ENCODE measurements around the gene ENDOD1. TPM values are rescaled to one million over a fixed set of nuclear protein-coding genes. Genes with fewer than 3 reads are reported as not detected.

Gene ENDOD1
- total RNA-seq, 1 donor from 2014 or later = 29.8 TPM

DNA sequence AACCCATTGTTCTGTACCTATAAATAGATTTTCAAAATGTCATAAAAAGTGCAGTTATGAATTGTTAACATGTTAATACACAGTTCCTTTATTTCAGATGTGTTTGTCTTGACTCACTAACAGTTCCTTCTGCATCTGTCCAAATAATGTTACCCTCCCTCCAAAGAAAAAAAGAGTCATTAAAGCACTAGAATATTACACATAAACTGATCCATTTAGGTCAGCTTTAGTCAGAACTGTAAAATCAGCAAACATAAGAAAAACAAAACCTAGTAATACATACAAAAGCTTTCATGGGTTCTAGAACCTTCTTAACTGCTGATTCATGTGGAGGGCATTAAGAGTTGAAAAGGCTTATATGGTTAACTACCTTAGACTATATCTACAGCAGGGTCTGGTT, 76.0 kb downstream of the ENDOD1 start:
- DNase-seq (ENCODE audit: extremely low read depth, low read depth, low spot score) = no peak

DNA sequence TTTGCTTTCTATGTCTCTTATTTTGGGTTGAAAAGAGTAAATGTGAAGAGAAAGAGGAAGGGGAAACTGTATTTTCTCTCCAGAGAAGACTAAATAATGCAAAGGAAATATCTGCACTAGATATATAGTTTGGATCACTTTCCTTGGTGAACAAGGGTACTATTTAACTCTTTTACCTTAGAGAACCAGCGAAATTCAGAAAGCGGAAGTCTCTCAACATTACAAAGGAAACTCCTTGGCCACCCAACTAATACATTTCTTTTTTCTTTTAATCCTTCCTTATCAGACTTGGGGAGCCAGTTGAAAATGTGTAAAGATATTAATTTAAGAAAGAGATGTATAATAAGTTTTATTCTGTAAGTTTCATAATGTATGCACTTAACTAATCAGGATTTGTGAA, 77.1 kb downstream of the ENDOD1 start:
- DNase-seq (ENCODE audit: extremely low read depth, low read depth, low spot score) = no peak

DNA sequence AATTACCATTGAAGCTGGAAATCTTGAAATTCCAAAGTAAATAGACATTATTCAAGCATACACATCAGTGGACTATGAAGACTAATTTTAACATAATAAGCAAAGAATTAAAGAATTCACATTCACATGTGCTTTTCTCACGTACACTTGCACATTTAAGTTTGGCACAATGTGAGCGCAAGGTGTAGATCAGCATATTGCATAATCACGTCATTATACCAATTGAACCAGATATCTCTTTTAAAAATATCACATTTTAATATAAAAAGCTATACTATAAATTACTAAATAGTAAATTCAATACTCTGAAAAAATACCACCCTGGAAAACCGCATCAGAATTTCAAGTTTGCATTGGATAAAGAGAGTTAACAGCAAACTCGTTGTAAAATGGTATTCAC, 80.6 kb downstream of the ENDOD1 start:
- DNase-seq (ENCODE audit: extremely low read depth, low read depth, low spot score) = no peak

DNA sequence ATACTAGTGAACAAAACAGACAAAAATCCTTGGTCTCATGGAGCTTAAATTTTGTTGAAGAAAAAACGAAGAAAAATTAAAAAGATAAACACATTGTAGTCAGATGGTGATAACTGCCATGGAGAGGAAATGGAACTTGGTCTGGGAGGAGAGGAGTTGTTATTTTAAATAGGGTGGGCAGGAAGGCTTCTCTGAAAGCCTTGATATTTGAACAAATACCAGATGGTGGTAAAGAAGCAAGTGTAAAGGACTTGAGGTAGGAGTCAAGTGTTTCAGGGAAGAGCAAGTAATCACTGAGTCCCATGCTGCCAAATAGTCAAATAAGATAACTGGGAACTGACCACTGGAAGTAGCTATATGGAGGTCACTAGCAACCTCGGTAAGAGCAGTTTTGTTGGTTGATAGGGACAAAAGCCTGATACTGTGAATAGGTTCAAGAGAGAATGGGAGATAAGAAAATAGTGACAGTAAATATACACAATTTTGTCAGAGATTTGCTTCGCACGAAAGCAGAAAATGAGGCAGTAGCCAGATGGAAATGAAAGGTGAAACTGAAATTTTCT, 86.3 kb downstream of the ENDOD1 start:
- no peak for DNase-seq (ENCODE audit: extremely low read depth, low read depth, low spot score)

Other genes starting within 250 kb of the ENDOD1 start
- 48.0 and 52.9 TPM in 2 replicates for gene CWC15, start 116.3 kb upstream of the ENDOD1 start, total RNA-seq
- 0.58 and 0.99 TPM in 2 replicates for gene KDM4D, start 116.1 kb upstream of the ENDOD1 start, total RNA-seq
- not detected in 2 replicates for gene KDM4E, start 64.6 kb upstream of the ENDOD1 start, total RNA-seq
- not detected in 2 replicates for gene KDM4F, start 40.4 kb upstream of the ENDOD1 start, total RNA-seq
- gene SRSF8, start 22.9 kb upstream of the ENDOD1 start, total RNA-seq = 25.4 and 30.2 TPM in 2 replicates
- 8.9 and 19.8 TPM in 2 replicates for gene SESN3, start 141.4 kb downstream of the ENDOD1 start, total RNA-seq